Upper lobe of left lung (tissue), 6 donors: ENCODE results near the gene SMIM28. TPM values are rescaled to one million over a fixed set of nuclear protein-coding genes. Genes with fewer than 3 reads are reported as not detected.

Experiments
- ATAC-seq, 2 donors: fragments of 200-7000 bp; cut with Tn5 transposase; one replicate each; pipeline ENCODE4 v1.9.1; 2022; ENCODE audit warnings: mild to moderate bottlenecking in 2 of 2, moderate library complexity in 2 of 2; ENCODE audit not compliant: low FRiP score in 2 of 2
- DNase-seq, 2 donors: peaks; one replicate each; pipeline ENCODE4 v3.0.0-alpha.2; 2019 to 2020
- H3K27ac ChIP-seq, 4 donors: fragments of 200-600 bp; sonication (generic); one replicate each; pipeline ENCODE4 v1.5.1; 2016 to 2019
- H3K27me3 ChIP-seq, 4 donors: fragments of 200-600 bp; sonication (generic); one replicate each; pipeline ENCODE4 v1.5.1; 2017 to 2019
- H3K36me3 ChIP-seq, 4 donors: fragments of 200-600 bp; sonication (generic); one replicate each; pipeline ENCODE4 v1.5.1; 2016 to 2019
- H3K4me1 ChIP-seq, 4 donors: fragments of 200-600 bp; sonication (generic); one replicate each; pipeline ENCODE4 v1.5.1; 2018 to 2019
- H3K4me3 ChIP-seq, 4 donors: fragments of 200-600 bp; sonication (generic); one replicate each; pipeline ENCODE4 v1.5.1; 2017 to 2019; ENCODE audit warnings: mild to moderate bottlenecking in 2 of 4, moderate library complexity in 1 of 4
- H3K9me3 ChIP-seq, 4 donors: fragments of 200-600 bp; sonication (generic); one replicate each; pipeline ENCODE4 v1.5.1; 2018 to 2019
- CTCF ChIP-seq, 6 experiments: fragments of 450-650 bp in 4 of 6; fragments of 200-600 bp in 2 of 6; sonication (generic) in 2 of 6; IDR thresholded peaks; one replicate each; pipeline ENCODE4 v1.5.1; 2016 to 2019; ENCODE audit warnings: antibody characterized with exemption in 6 of 6
- EP300 ChIP-seq, 4 donors: sonication (generic); formaldehyde crosslinking; IDR thresholded peaks; one replicate each; pipeline ENCODE4 v1.5.1; 2017; ENCODE audit warnings: antibody characterized with exemption in 4 of 4, control low read depth in 2 of 4
- POLR2A ChIP-seq, 4 donors: fragments of 450-650 bp; IDR thresholded peaks; one replicate each; pipeline ENCODE4 v1.5.1; 2016 to 2017; ENCODE audit warnings: antibody characterized with exemption in 4 of 4, mild to moderate bottlenecking in 2 of 4
- POLR2AphosphoS5 ChIP-seq, 2 donors: sonication (generic); formaldehyde crosslinking; IDR thresholded peaks; one replicate each; pipeline ENCODE4 v1.5.1; 2017; ENCODE audit warnings: antibody characterized with exemption in 2 of 2
- WGBS, 2 donors: methylation state at CpG; one replicate each; pipeline ENCODE4 v1.1.5; 2017 to 2018; 5-methylcytosine and 5-hydroxymethylcytosine counted together
- total RNA-seq, 6 donors: library from RNA; depleted of rRNA in 4 of 6; stranded (reverse); fragments of >200 nt in 4 of 6; gene quantifications; one replicate each; pipeline versions ENCODE4 v1.1.0 to v1.2.1, GENCODE V29; 2016 to 2021
- donor health status: DM: no; HTN: no; CAD: no; lungs with moderate emphysema.
- donor health status: DM: no; HTN: yes; CAD: no; lungs with severe emphysema.

SMIM28 gene
- total RNA-seq, 6 donors from 2014 or later, result not detected

GRCh38 chr6:138378463-138378862, 758 bp downstream of the SMIM28 start:
- Histone ChIP-seq H3K9me3 (no peaks in the 10 kb centered on the region), H3K36me3 (no peaks in the 10 kb centered on the region), H3K27ac (no peak overlapping the region), H3K4me3 (no peak overlapping the region), H3K27me3 (no peaks in the 10 kb centered on the region), H3K4me1 (no peaks in the 10 kb centered on the region)
- WGBS, 2 donors, result 66 to 73% methylated on average over 4 of the region's 4 CpGs
- DNase-seq (no peak), ATAC-seq (no peak)
- TF ChIP-seq POLR2AphosphoS5 (IDR thresholded peaks at IDR 0.05) (no peak), EP300 (IDR thresholded peaks at IDR 0.05) (no peak)

- peak in 1 of 2 donors; percentile 21 for DNase-seq
- Histone ChIP-seq H3K27ac (no peak overlapping the region), H3K27me3 (no peaks in the 10 kb centered on the region), H3K4me3 (no peak overlapping the region), H3K9me3 (no peaks in the 10 kb centered on the region), H3K36me3 (no peaks in the 10 kb centered on the region), H3K4me1 (no peaks in the 10 kb centered on the region)
- TF ChIP-seq POLR2A (IDR thresholded peaks at IDR 0.05), result no peak
- no peak for TF ChIP-seq CTCF (IDR thresholded peaks at IDR 0.05)
- TF ChIP-seq POLR2AphosphoS5 (IDR thresholded peaks at IDR 0.05), result no peak
- TF ChIP-seq EP300 (IDR thresholded peaks at IDR 0.05), result no peak
- WGBS, 2 donors, result 71 to 78% methylated on average over 6 to 8 of the region's 8 CpGs
- ATAC-seq, result no peak
These were observed 5.0 kb downstream of the SMIM28 start for GRCh38 chr6:138382498-138383265.

GRCh38 chr6:138383776-138384175, 6.1 kb downstream of the SMIM28 start:
- no peak for ATAC-seq
- H3K4me3 ChIP-seq, result no peak overlapping the region
- H3K27ac ChIP-seq, result no peak overlapping the region
- no peak for TF ChIP-seq POLR2AphosphoS5 (IDR thresholded peaks at IDR 0.05)
- TF ChIP-seq POLR2A (IDR thresholded peaks at IDR 0.05), result no peak
- no peak for TF ChIP-seq CTCF (IDR thresholded peaks at IDR 0.05)
- TF ChIP-seq EP300 (IDR thresholded peaks at IDR 0.05), result no peak
- DNase-seq, result no peak
- H3K27me3 ChIP-seq, result no peaks in the 10 kb centered on the region
- H3K9me3 ChIP-seq, result no peaks in the 10 kb centered on the region
- H3K36me3 ChIP-seq, result no peaks in the 10 kb centered on the region
- WGBS, 2 donors, result 71 to 73% methylated on average over 3 of the region's 3 CpGs
- H3K4me1 ChIP-seq, result no peaks in the 10 kb centered on the region

- ATAC-seq, result no peak
- DNase-seq, result no peak
- no peaks in the 10 kb centered on the region for H3K4me1 ChIP-seq
- H3K36me3 ChIP-seq, result no peaks in the 10 kb centered on the region
- H3K27me3 ChIP-seq, result no peaks in the 10 kb centered on the region
- WGBS, 2 donors, result 92 to 98% methylated on average over 3 of the region's 3 CpGs
- TF ChIP-seq EP300 (IDR thresholded peaks at IDR 0.05) (no peak), CTCF (IDR thresholded peaks at IDR 0.05) (no peak), POLR2AphosphoS5 (IDR thresholded peaks at IDR 0.05) (no peak), POLR2A (IDR thresholded peaks at IDR 0.05) (no peak)
- no peak overlapping the region for H3K27ac ChIP-seq
- H3K4me3 ChIP-seq, result no peak overlapping the region
- H3K9me3 ChIP-seq, result no peaks in the 10 kb centered on the region
These were observed 9.2 kb downstream of the SMIM28 start for GRCh38 chr6:138386897-138387296.

GRCh38 chr6:138387577-138388368, 10.1 kb downstream of the SMIM28 start:
- Histone ChIP-seq H3K27ac (no peak overlapping the region), H3K36me3 (no peaks in the 10 kb centered on the region), H3K4me1 (no peaks in the 10 kb centered on the region), H3K4me3 (no peak overlapping the region), H3K9me3 (no peaks in the 10 kb centered on the region), H3K27me3 (no peaks in the 10 kb centered on the region)
- 75 to 86% methylated on average over 8 of the region's 8 CpGs for WGBS, 2 donors
- no peak for ATAC-seq
- TF ChIP-seq POLR2A (IDR thresholded peaks at IDR 0.05) (no peak), CTCF (IDR thresholded peaks at IDR 0.05) (no peak), EP300 (IDR thresholded peaks at IDR 0.05) (no peak), POLR2AphosphoS5 (IDR thresholded peaks at IDR 0.05) (no peak)
- no peak for DNase-seq
